Body of pancreas (tissue), 4 donors: ENCODE results near the gene NRL. TPM values are rescaled to one million over a fixed set of nuclear protein-coding genes. Genes with fewer than 3 reads are reported as not detected.
A peak's percentile ranks its signal among the peaks of the same experiment; 100 is the strongest.
"Not testable (repeated sequence)": the region's sequence is repeated elsewhere in the genome, so short reads cannot be mapped to it uniquely, and the experiment has no call there.

Experiments
- ATAC-seq: fragments of 150-250 bp; one replicate; pipeline ENCODE4 v1.9.1; 2016
- DNase-seq, 4 donors: peaks; one replicate each; pipeline ENCODE4 v3.0.0-alpha.2; 2019
- H3K27ac ChIP-seq, 4 donors: fragments of 200-600 bp; sonication (generic); 1 replicate in 3 of 4; 2 replicates in 1 of 4; pipeline versions ENCODE4 v1.5.1 to v1.6.1; 2016 to 2019; ENCODE audit warnings: mild to moderate bottlenecking in 1 of 4, mixed read lengths in 1 of 4, moderate library complexity in 1 of 4
- H3K27me3 ChIP-seq, 2 donors: fragments of 200-600 bp; sonication (generic); one replicate each; pipeline ENCODE4 v1.6.0; 2016; ENCODE audit warnings: mild to moderate bottlenecking in 1 of 2
- H3K36me3 ChIP-seq, 2 donors: fragments of 200-600 bp; sonication (generic); replicated peaks in 1 of 2; 2 replicates each; pipeline ENCODE4 v1.5.1; 2016; ENCODE audit warnings: low read depth in 2 of 2; ENCODE audit not compliant: insufficient read depth in 1 of 2
- H3K4me1 ChIP-seq: fragments of 200-600 bp; sonication (generic); one replicate; pipeline ENCODE4 v1.6.0; 2016
- H3K4me3 ChIP-seq, 2 donors: fragments of 200-600 bp; sonication (generic); 1 replicate in 1 of 2; 2 replicates in 1 of 2; pipeline ENCODE4 v1.5.1; 2016 to 2019
- H3K9me3 ChIP-seq, 3 donors: fragments of 200-600 bp; sonication (generic); 1 replicate in 2 of 3; 2 replicates in 1 of 3; pipeline ENCODE4 v1.5.1; 2016
- CTCF ChIP-seq, 7 experiments: fragments of 450-650 bp in 4 of 7; fragments of 200-600 bp in 3 of 7; sonication (generic) in 3 of 7; IDR thresholded peaks; one replicate each; pipeline ENCODE4 v1.5.1; 2016 to 2019; ENCODE audit warnings: antibody characterized with exemption in 7 of 7
- POLR2A ChIP-seq, 3 donors: fragments of 450-650 bp; IDR thresholded peaks; one replicate each; pipeline ENCODE4 v1.6.1; 2016; ENCODE audit warnings: antibody characterized with exemption in 3 of 3, mild to moderate bottlenecking in 2 of 3
- WGBS, 2 donors: methylation state at CpG; one replicate each; pipeline ENCODE4 v1.1.5; 2017; 5-methylcytosine and 5-hydroxymethylcytosine counted together
- intact Hi-C: fragments of 100-400 bp; cut with DNase I; formaldehyde crosslinking; loops from one replicate; pipeline ENCODE4 v1.15.1; 2023
- microRNA-seq, 2 donors: library from miRNA; unstranded; fragments of <30 nt; microRNA quantifications; one replicate each; pipeline ENCODE4, GENCODE V29; 2016; ENCODE audit warnings: borderline number of aligned reads in 2 of 2, borderline replicate concordance in 2 of 2
- small RNA-seq: library from RNA; depleted of rRNA; stranded (forward); fragments of <200 nt; gene quantifications from one replicate; pipeline ENCODE3, GENCODE V24; 2016
- total RNA-seq, 2 donors: library from RNA; depleted of rRNA; stranded (reverse); fragments of >200 nt; gene quantifications; one replicate each; pipeline ENCODE4 v1.1.0, GENCODE V29; 2016

NRL gene
- total RNA-seq, 2 donors from 2014 or later, result 2.1 to 2.6 TPM

GRCh38 chr14:24036169-24036962 lies 78.4 kb downstream of the NRL start:
- TF ChIP-seq CTCF (IDR thresholded peaks at IDR 0.05) (peak; percentile 59 to 91 (median 83)), POLR2A (IDR thresholded peaks at IDR 0.05) (peak; percentile 42 to 86 (median 76))
- peaks cover 24% of the 10 kb centered on the region for H3K4me1 ChIP-seq
- H3K27me3 ChIP-seq, result no peaks in the 10 kb centered on the region
- intact Hi-C loops, result no loop called here
- peak overlapping the region; percentile 2 to 48 for H3K4me3 ChIP-seq
- WGBS, 2 donors, result 0 to 1% methylated on average over 15 to 35 of the region's 50 CpGs
- no peaks in the 10 kb centered on the region for H3K36me3 ChIP-seq
- peak overlapping the region; percentile 92 to 97 (median 94) for H3K27ac ChIP-seq
- H3K9me3 ChIP-seq, result no peaks in the 10 kb centered on the region
- ATAC-seq, result peak; percentile 91
- peak; percentile 87 to 94 (median 91) for DNase-seq

GRCh38 chr14:24035769-24036168 lies 79.0 kb downstream of the NRL start:
- H3K4me3 ChIP-seq, intact Hi-C loops, H3K9me3 ChIP-seq, H3K36me3 ChIP-seq, H3K27me3 ChIP-seq: not testable (repeated sequence)
- 10 to 18% methylated on average over 2 to 3 of the region's 4 CpGs for WGBS, 2 donors
- ATAC-seq (peak; percentile 36), DNase-seq (peak in 2 of 4 donors; percentile 36 to 37)
- Histone ChIP-seq H3K4me1 (peaks cover 24% of the 10 kb centered on the region), H3K27ac (peak overlapping the region; percentile 92 to 97 (median 94))
- TF ChIP-seq CTCF (IDR thresholded peaks at IDR 0.05), result peak in 3 of 7 experiments; percentile 14 to 29 (median 25)

GRCh38 chr14:24032727-24033418 lies 81.9 kb downstream of the NRL start:
- WGBS, 2 donors, result 34 to 45% methylated on average over 2 of the region's 2 CpGs
- ATAC-seq, result peak; percentile 35
- H3K4me3 ChIP-seq, result no peak overlapping the region
- peak overlapping the region in 2 of 4 donors; percentile 26 to 28 for H3K27ac ChIP-seq
- H3K36me3 ChIP-seq, result no peaks in the 10 kb centered on the region
- H3K27me3 ChIP-seq, result no peaks in the 10 kb centered on the region
- no peaks in the 10 kb centered on the region for H3K9me3 ChIP-seq
- TF ChIP-seq CTCF (IDR thresholded peaks at IDR 0.05) (no peak), POLR2A (IDR thresholded peaks at IDR 0.05) (no peak)
- peak in 3 of 4 donors; percentile 29 to 71 (median 47) for DNase-seq
- intact Hi-C loops, result no loop called here
- peaks cover 19% of the 10 kb centered on the region for H3K4me1 ChIP-seq

GRCh38 chr14:24031331-24031730 lies 83.4 kb downstream of the NRL start:
- H3K4me1 ChIP-seq, H3K27me3 ChIP-seq, intact Hi-C loops, H3K4me3 ChIP-seq, H3K27ac ChIP-seq, DNase-seq, ATAC-seq, H3K9me3 ChIP-seq, H3K36me3 ChIP-seq: not testable (repeated sequence)
- WGBS, 2 donors, result 85 to 91% methylated on average over 2 of the region's 2 CpGs

- 87 to 91% methylated on average over 2 to 3 of the region's 3 CpGs for WGBS, 2 donors
- H3K27ac ChIP-seq, H3K36me3 ChIP-seq, H3K27me3 ChIP-seq, H3K9me3 ChIP-seq, intact Hi-C loops, H3K4me1 ChIP-seq, ATAC-seq, H3K4me3 ChIP-seq, DNase-seq: not testable (repeated sequence)
Observed at GRCh38 chr14:24029687-24030086, 85.1 kb downstream of the NRL start.

Small RNA genes lying within 50 kb of the gene (microRNA-seq; reads per million reads assigned to microRNA genes)
- 0 to 0.47 reads per million in 2 donors for gene MIR7703

Small RNA genes lying within 50 kb of the gene (small RNA-seq; reads per million reads assigned to genes)
- gene RNA5SP383, result 5.0 reads per million, percentile 87 among the genes with 10 or more reads in this experiment

Other genes starting within 250 kb of the NRL start
- gene DHRS4, start 161.2 kb downstream of the NRL start, total RNA-seq, result 10 to 100 TPM; 18.4 to 45.5 TPM
- gene DHRS4L2, start 126.0 kb downstream of the NRL start, total RNA-seq, result 10 to 100 TPM; 10.6 to 16.5 TPM
- gene CARMIL3, start 62.9 kb downstream of the NRL start, total RNA-seq, result under 1 TPM; 0.78 to 0.99 TPM
- gene CPNE6, start 43.4 kb downstream of the NRL start, total RNA-seq, result not detected
- 10 to 100 TPM; 20.4 to 29.8 TPM for gene PCK2, start 20.6 kb downstream of the NRL start, total RNA-seq
- gene DCAF11, start 172 bp downstream of the NRL start, total RNA-seq, result 100 to 1,000 TPM in 1 of 2 donors, 10 to 100 TPM in 1; 77.1 to 128 TPM
- 10 to 100 TPM in 1 of 2 donors, 1 to 10 TPM in 1; 6.3 to 12.2 TPM for gene FITM1, start 15.7 kb upstream of the NRL start, total RNA-seq
- gene PSME1, start 21.2 kb upstream of the NRL start, total RNA-seq, result 10 to 100 TPM; 78.4 to 93.7 TPM
- 10 to 100 TPM in 1 of 2 donors, 1 to 10 TPM in 1; 9.9 to 21.1 TPM for gene EMC9, start 26.6 kb upstream of the NRL start, total RNA-seq
- 10 to 100 TPM; 29.3 to 30.4 TPM for gene PSME2, start 31.7 kb upstream of the NRL start, total RNA-seq
- gene RNF31, start 32.5 kb upstream of the NRL start, total RNA-seq, result 10 to 100 TPM; 38.1 to 83.1 TPM
- gene IRF9, start 46.3 kb upstream of the NRL start, total RNA-seq, result 10 to 100 TPM; 12.5 to 21.5 TPM
- 1 to 10 TPM; 7.8 to 8.9 TPM for gene REC8, start 57.1 kb upstream of the NRL start, total RNA-seq
- 10 to 100 TPM; 30.4 to 73.5 TPM for gene IPO4, start 73.9 kb upstream of the NRL start, total RNA-seq
- 10 to 100 TPM; 57.9 to 59.7 TPM for gene TM9SF1, start 80.5 kb upstream of the NRL start, total RNA-seq
- under 1 TPM in 1 of 2 donors, not detected in 1; 0.26 TPM for gene TSSK4, start 90.7 kb upstream of the NRL start, total RNA-seq
- 10 to 100 TPM; 28.5 to 32.0 TPM for gene CHMP4A, start 98.5 kb upstream of the NRL start, total RNA-seq
- gene MDP1, start 101.1 kb upstream of the NRL start, total RNA-seq, result 10 to 100 TPM in 1 of 2 donors, 1 to 10 TPM in 1; 2.0 to 18.9 TPM
- 10 to 100 TPM; 28.7 to 77.6 TPM for gene NEDD8, start 117.4 kb upstream of the NRL start, total RNA-seq
- gene GMPR2, start 118.0 kb upstream of the NRL start, total RNA-seq, result 10 to 100 TPM; 30.9 to 41.9 TPM
- 10 to 100 TPM; 28.3 to 35.3 TPM for gene TINF2, start 127.7 kb upstream of the NRL start, total RNA-seq
- gene TGM1, start 148.2 kb upstream of the NRL start, total RNA-seq, result 10 to 100 TPM in 1 of 2 donors, 1 to 10 TPM in 1; 2.9 to 13.8 TPM
- gene RABGGTA, start 156.6 kb upstream of the NRL start, total RNA-seq, result 10 to 100 TPM; 18.4 to 90.0 TPM
- gene DHRS1, start 184.8 kb upstream of the NRL start, total RNA-seq, result 10 to 100 TPM; 18.8 to 31.4 TPM
- gene NOP9, start 184.9 kb upstream of the NRL start, total RNA-seq, result 10 to 100 TPM; 10.6 to 12.2 TPM
- 10 to 100 TPM; 19.1 to 34.0 TPM for gene CIDEB, start 193.0 kb upstream of the NRL start, total RNA-seq
- 10 to 100 TPM; 10.9 to 31.3 TPM for gene LTB4R2, start 195.2 kb upstream of the NRL start, total RNA-seq
- 1 to 10 TPM; 3.6 to 9.1 TPM for gene LTB4R, start 196.6 kb upstream of the NRL start, total RNA-seq
- gene ADCY4, start 220.1 kb upstream of the NRL start, total RNA-seq, result 10 to 100 TPM; 10.6 to 14.8 TPM
- gene RIPK3, start 225.0 kb upstream of the NRL start, total RNA-seq, result 1 to 10 TPM; 6.0 to 9.9 TPM